ENCODE measurements around the gene PRR5. TPM values are rescaled to one million over a fixed set of nuclear protein-coding genes. Genes with fewer than 3 reads are reported as not detected.
A peak's percentile ranks its signal among the peaks of the same experiment; 100 is the strongest.

Gene PRR5
- total and polyA plus RNA-seq, 5 experiments from 2014 or later = 75.2 to 107 (median 85.3) TPM

- Mint-ChIP-seq H3K4me1 (peaks cover 4 to 6% (median 5%) of the 10 kb centered on the region in 4 donors), H3K27me3 (peaks cover 17 to 64% (median 41%) of the 10 kb centered on the region in 5 donors), H3K27ac (no peak overlapping the region), H3K9me3 (peaks cover 0 to 3% (median 0%) of the 10 kb centered on the region in 9 donors), H3K4me3 (no peak overlapping the region), H3K36me3 (no peaks in the 10 kb centered on the region)
- no peak for ATAC-seq
- no peak for DNase-seq
- POLR2A ChIA-PET = no interaction called here
Observed at GRCh38 chr22:44755956-44756361, 54.0 kb downstream of the PRR5 start.

GRCh38 chr22:44758344-44758973, 56.5 kb downstream of the PRR5 start:
- Mint-ChIP-seq H3K27ac (peak overlapping the region in 2 of 10 donors; percentile 44 to 53), H3K9me3 (peaks cover 0 to 11% (median 5%) of the 10 kb centered on the region in 9 donors), H3K4me3 (no peak overlapping the region), H3K4me1 (peaks cover 0 to 3% (median under 1%) of the 10 kb centered on the region in 4 donors), H3K27me3 (peaks cover 19 to 57% (median 41%) of the 10 kb centered on the region in 5 donors), H3K36me3 (peaks cover 0 to 5% (median 3%) of the 10 kb centered on the region in 3 donors)
- DNase-seq = no peak
- no peak for ATAC-seq
- POLR2A ChIA-PET = no interaction called here

- no peak for ATAC-seq
- DNase-seq = no peak
- peaks cover 16 to 52% (median 38%) of the 10 kb centered on the region in 5 donors for H3K27me3 Mint-ChIP-seq
- H3K9me3 Mint-ChIP-seq = peaks cover 0 to 11% (median 5%) of the 10 kb centered on the region in 9 donors
- no peak overlapping the region for H3K4me3 Mint-ChIP-seq
- POLR2A ChIA-PET = no interaction called here
- H3K36me3 Mint-ChIP-seq = peaks cover 0 to 5% (median 3%) of the 10 kb centered on the region in 3 donors
- peaks cover 0 to 2% (median under 1%) of the 10 kb centered on the region in 4 donors for H3K4me1 Mint-ChIP-seq
- peak overlapping the region in 1 of 10 donors; percentile 14 for H3K27ac Mint-ChIP-seq
Observed at GRCh38 chr22:44759001-44759400, 57.0 kb downstream of the PRR5 start.

GRCh38 chr22:44759430-44760310, 57.7 kb downstream of the PRR5 start:
- POLR2A ChIA-PET = no interaction called here
- ATAC-seq = no peak
- H3K9me3 Mint-ChIP-seq = peaks cover 0 to 11% (median 5%) of the 10 kb centered on the region in 9 donors
- no peak overlapping the region for H3K4me3 Mint-ChIP-seq
- peak overlapping the region in 1 of 10 donors; percentile 14 for H3K27ac Mint-ChIP-seq
- peaks cover 14 to 45% (median 33%) of the 10 kb centered on the region in 5 donors for H3K27me3 Mint-ChIP-seq
- H3K36me3 Mint-ChIP-seq = peaks cover 0 to 5% (median 3%) of the 10 kb centered on the region in 3 donors
- H3K4me1 Mint-ChIP-seq = peaks cover 0 to 2% (median 0%) of the 10 kb centered on the region in 4 donors
- DNase-seq = no peak

DNA sequence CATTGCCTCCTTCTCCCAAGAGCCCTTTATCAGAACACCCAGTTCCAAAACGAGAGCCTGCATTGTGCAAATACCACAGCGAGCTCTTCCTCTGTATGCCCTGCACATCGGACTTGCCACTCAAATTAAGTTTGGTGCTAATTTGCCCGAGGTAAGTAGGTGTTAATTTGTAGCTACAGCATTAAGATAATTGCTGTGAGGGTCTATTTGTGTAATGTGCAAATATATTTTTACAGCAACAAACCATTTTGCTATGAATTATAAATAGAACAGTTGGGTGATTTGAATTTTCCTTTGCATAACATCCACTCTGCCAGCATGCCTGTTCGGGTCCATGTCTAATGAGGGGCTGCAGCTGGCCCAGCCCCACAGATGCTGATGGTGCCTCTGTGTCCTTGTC, 58.5 kb downstream of the PRR5 start:
- Mint-ChIP-seq H3K27me3 (peaks cover 9 to 37% (median 25%) of the 10 kb centered on the region in 5 donors), H3K4me3 (no peak overlapping the region), H3K9me3 (peaks cover 0 to 11% (median 5%) of the 10 kb centered on the region in 9 donors), H3K27ac (no peak overlapping the region), H3K4me1 (peaks cover 0 to 2% (median 0%) of the 10 kb centered on the region in 4 donors), H3K36me3 (peaks cover 0 to 5% (median 3%) of the 10 kb centered on the region in 3 donors)
- POLR2A ChIA-PET = no interaction called here
- no peak for ATAC-seq
- no peak for DNase-seq

DNA sequence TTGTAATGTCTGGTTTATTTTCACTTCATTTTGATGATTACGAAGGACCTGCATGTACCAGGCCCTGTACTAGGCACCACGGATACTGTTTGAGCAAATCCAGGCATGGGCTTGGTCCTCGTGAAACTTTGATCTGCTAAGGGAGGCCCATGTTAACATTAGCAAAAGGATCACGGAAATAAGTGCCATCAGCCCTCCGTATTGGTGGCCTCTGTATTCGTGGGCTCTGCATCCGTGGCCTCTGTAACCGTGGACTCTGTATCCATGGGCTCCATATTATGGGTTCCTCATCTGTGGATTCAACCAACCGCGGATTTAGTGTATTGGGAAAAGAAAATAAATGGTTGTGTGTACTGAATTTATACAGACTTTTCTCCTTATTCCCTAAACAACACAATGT, 59.0 kb downstream of the PRR5 start:
- no peak for DNase-seq
- peaks cover 0 to 5% (median 3%) of the 10 kb centered on the region in 3 donors for H3K36me3 Mint-ChIP-seq
- no peak overlapping the region for H3K4me3 Mint-ChIP-seq
- POLR2A ChIA-PET = no interaction called here
- no peak for ATAC-seq
- peaks cover 0 to 2% (median 0%) of the 10 kb centered on the region in 4 donors for H3K4me1 Mint-ChIP-seq
- no peak overlapping the region for H3K27ac Mint-ChIP-seq
- peaks cover 0 to 11% (median 5%) of the 10 kb centered on the region in 9 donors for H3K9me3 Mint-ChIP-seq
- peaks cover 5 to 31% (median 20%) of the 10 kb centered on the region in 5 donors for H3K27me3 Mint-ChIP-seq

GRCh38 chr22:44764373-44764772, 62.4 kb downstream of the PRR5 start:
- H3K4me1 Mint-ChIP-seq = no peaks in the 10 kb centered on the region
- ATAC-seq (no peak), DNase-seq (no peak)
- peaks cover 0 to 12% (median 0%) of the 10 kb centered on the region in 5 donors for H3K27me3 Mint-ChIP-seq
- no peak overlapping the region for H3K4me3 Mint-ChIP-seq
- peaks cover 0 to 11% (median 5%) of the 10 kb centered on the region in 9 donors for H3K9me3 Mint-ChIP-seq
- POLR2A ChIA-PET = no interaction called here
- no peak overlapping the region for H3K27ac Mint-ChIP-seq
- peaks cover 0 to 5% (median 3%) of the 10 kb centered on the region in 3 donors for H3K36me3 Mint-ChIP-seq

GRCh38 chr22:44764974-44765373, 63.0 kb downstream of the PRR5 start:
- POLR2A ChIA-PET = no interaction called here
- DNase-seq (no peak), ATAC-seq (no peak)
- Mint-ChIP-seq H3K36me3 (peaks cover 0 to 5% (median 3%) of the 10 kb centered on the region in 3 donors), H3K4me1 (no peaks in the 10 kb centered on the region), H3K27me3 (peaks cover 0 to 12% (median 0%) of the 10 kb centered on the region in 5 donors), H3K9me3 (peaks cover 0 to 11% (median 5%) of the 10 kb centered on the region in 9 donors), H3K4me3 (no peak overlapping the region), H3K27ac (no peak overlapping the region)

GRCh38 chr22:44765571-44766285, 63.7 kb downstream of the PRR5 start:
- Mint-ChIP-seq H3K4me1 (no peaks in the 10 kb centered on the region), H3K9me3 (peaks cover 0 to 11% (median 5%) of the 10 kb centered on the region in 9 donors), H3K4me3 (no peak overlapping the region), H3K27me3 (peaks cover 0 to 12% (median 0%) of the 10 kb centered on the region in 5 donors), H3K27ac (no peak overlapping the region), H3K36me3 (peaks cover 0 to 5% (median 3%) of the 10 kb centered on the region in 3 donors)
- ATAC-seq (no peak), DNase-seq (no peak)
- POLR2A ChIA-PET = no interaction called here

DNA sequence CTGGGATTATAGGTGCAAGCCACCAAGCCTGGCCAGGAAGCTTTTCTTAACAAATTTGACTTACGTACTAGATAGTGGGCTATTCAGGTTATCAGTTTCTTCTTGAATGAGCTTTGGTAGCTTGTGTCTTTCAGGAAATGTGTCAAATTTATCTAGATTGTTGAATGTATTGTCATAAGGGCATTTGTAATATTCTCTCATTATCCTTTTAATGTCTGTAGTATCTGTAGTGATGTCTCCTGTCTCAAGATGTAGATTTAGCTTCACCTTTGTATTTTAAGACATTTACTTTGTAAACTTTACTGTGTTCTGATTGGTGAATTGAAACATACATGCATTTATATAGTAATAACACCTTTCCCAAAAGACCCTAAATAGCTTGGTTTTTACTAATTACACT, 71.1 kb downstream of the PRR5 start:
- H3K4me1 Mint-ChIP-seq = no peaks in the 10 kb centered on the region
- H3K27ac Mint-ChIP-seq = no peak overlapping the region
- POLR2A ChIA-PET = no interaction called here
- peaks cover 0 to 22% (median 15%) of the 10 kb centered on the region in 9 donors for H3K9me3 Mint-ChIP-seq
- DNase-seq (no peak), ATAC-seq (no peak)
- peaks cover 0 to 12% (median 12%) of the 10 kb centered on the region in 3 donors for H3K36me3 Mint-ChIP-seq
- peaks cover 0 to 6% (median 2%) of the 10 kb centered on the region in 5 donors for H3K27me3 Mint-ChIP-seq
- no peak overlapping the region for H3K4me3 Mint-ChIP-seq

- DNase-seq (no peak), ATAC-seq (no peak)
- peaks cover 0 to 22% (median 15%) of the 10 kb centered on the region in 9 donors for H3K9me3 Mint-ChIP-seq
- peaks cover 0 to 12% (median 12%) of the 10 kb centered on the region in 3 donors for H3K36me3 Mint-ChIP-seq
- no peak overlapping the region for H3K27ac Mint-ChIP-seq
- peaks cover 0 to 8% (median 2%) of the 10 kb centered on the region in 5 donors for H3K27me3 Mint-ChIP-seq
- POLR2A ChIA-PET = no interaction called here
- no peak overlapping the region for H3K4me3 Mint-ChIP-seq
- H3K4me1 Mint-ChIP-seq = no peaks in the 10 kb centered on the region
Observed at GRCh38 chr22:44775862-44776261, 73.9 kb downstream of the PRR5 start.

DNA sequence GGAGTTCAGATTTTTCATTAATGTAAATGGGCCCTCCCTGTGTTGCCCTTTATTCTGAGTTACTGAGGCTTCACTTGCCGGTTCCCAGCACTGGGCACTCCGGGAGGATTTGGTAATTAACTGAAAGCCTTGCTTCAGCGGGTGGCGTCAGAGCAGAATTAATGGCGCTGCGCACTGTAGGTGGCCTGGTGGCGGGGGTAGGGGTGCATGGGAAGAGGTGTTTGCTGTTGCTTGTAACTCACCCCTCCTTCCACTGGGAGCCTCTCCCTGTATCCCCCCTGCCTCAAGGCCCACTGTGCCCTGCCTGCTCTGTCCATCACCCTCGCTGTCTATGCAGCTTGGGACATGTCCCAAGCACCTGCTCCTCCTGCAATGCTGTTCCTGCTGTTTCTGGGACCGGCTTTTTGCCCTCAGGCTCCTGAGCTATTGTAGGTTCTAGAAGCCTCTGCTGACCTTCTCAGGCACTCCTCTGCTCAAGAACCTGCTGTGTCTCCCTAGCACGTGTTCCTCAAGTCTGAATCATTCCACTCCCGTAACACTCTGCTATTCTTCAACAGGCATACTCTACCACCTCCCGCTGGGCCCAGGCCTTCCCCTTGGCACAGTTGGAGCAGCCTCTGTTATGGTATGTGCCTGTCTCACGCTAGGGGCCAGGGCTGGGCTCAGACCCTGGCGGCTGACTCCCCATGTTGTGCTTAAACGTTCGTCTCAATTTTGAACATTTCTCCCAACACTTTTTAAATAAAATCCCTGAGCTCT, 74.8 kb downstream of the PRR5 start:
- peaks cover 0 to 12% (median 12%) of the 10 kb centered on the region in 3 donors for H3K36me3 Mint-ChIP-seq
- ATAC-seq (no peak), DNase-seq (no peak)
- POLR2A ChIA-PET = no interaction called here
- no peaks in the 10 kb centered on the region for H3K4me1 Mint-ChIP-seq
- peaks cover 0 to 21% (median 15%) of the 10 kb centered on the region in 9 donors for H3K9me3 Mint-ChIP-seq
- no peak overlapping the region for H3K4me3 Mint-ChIP-seq
- peaks cover 0 to 7% (median 2%) of the 10 kb centered on the region in 5 donors for H3K27me3 Mint-ChIP-seq
- H3K27ac Mint-ChIP-seq = peak overlapping the region in 1 of 10 donors; percentile 77
